Measurements from ENCODE around the gene NELL1.

- TF ChIP-seq CTCF (IDR thresholded peaks at IDR 0.05) = no peak
- TF ChIP-seq POLR2A (IDR thresholded peaks at IDR 0.05) = no peak
- no peak for TF ChIP-seq POLR2AphosphoS5 (IDR thresholded peaks at IDR 0.05)
Observed at GRCh38 chr11:20966489-20966888, 297.1 kb downstream of the NELL1 start.

Data from upper lobe of left lung (tissue), 4 donors.